SK-N-SH (cell line): ENCODE data around the gene SPDYE1.
"Not testable (repeated sequence)": the region's sequence is repeated elsewhere in the genome, so short reads cannot be mapped to it uniquely, and the experiment has no call there.

Source experiments
- CHD2 ChIP-seq: fragments of 150-350 bp; IDR thresholded peaks from 2 replicates; pipeline ENCODE4 v1.6.1; 2018; ENCODE audit warnings: low read length; ENCODE audit not compliant: partially characterized antibody
- EP300 ChIP-seq, 2 experiments: IDR thresholded peaks; 2 replicates each; pipeline versions ENCODE4 v1.4.0 to v1.6.1; 2012; ENCODE audit warnings: borderline replicate concordance in 1 of 2, low read depth in 1 of 2, low read length in 1 of 2
- FOSL2 ChIP-seq: IDR thresholded peaks from 2 replicates; pipeline ENCODE4 v1.4.0; 2012; ENCODE audit warnings: low read depth, mild to moderate bottlenecking, moderate library complexity, borderline replicate concordance
- JUND ChIP-seq: IDR thresholded peaks from 2 replicates; pipeline ENCODE4 v1.4.0; 2012
- MEF2A ChIP-seq: IDR thresholded peaks from 2 replicates; pipeline ENCODE4 v1.4.0; 2012; ENCODE audit warnings: low read depth, borderline replicate concordance
- NRF1 ChIP-seq: IDR thresholded peaks from 2 replicates; pipeline ENCODE4 v1.6.1; 2012; ENCODE audit warnings: low read depth, mild to moderate bottlenecking, low read length
- POLR2AphosphoS5 ChIP-seq: IDR thresholded peaks from 2 replicates; pipeline ENCODE4 v1.6.1; 2012; ENCODE audit warnings: low read depth, low read length
- REST ChIP-seq: IDR thresholded peaks from 2 replicates; pipeline ENCODE4 v1.6.1; 2012; ENCODE audit warnings: mild to moderate bottlenecking, low read depth, low read length, moderate library complexity
- TAF1 ChIP-seq: IDR thresholded peaks from 2 replicates; pipeline ENCODE4 v1.6.1; 2012; ENCODE audit warnings: low read depth, mild to moderate bottlenecking, low read length, moderate library complexity, borderline replicate concordance
- USF2 ChIP-seq: fragments of 150-350 bp; IDR thresholded peaks from 2 replicates; pipeline ENCODE4 v1.6.1; 2017; ENCODE audit warnings: antibody characterized with exemption, low read length, low read depth, borderline replicate concordance
- TF ChIP-seq, protein P1 (sequence below): fragments of 200-600 bp; sonication (generic); IDR thresholded peaks from 2 replicates; pipeline ENCODE4 v1.6.1; 2017; ENCODE audit warnings: antibody characterized with exemption, mild to moderate bottlenecking, moderate library complexity

DNA sequence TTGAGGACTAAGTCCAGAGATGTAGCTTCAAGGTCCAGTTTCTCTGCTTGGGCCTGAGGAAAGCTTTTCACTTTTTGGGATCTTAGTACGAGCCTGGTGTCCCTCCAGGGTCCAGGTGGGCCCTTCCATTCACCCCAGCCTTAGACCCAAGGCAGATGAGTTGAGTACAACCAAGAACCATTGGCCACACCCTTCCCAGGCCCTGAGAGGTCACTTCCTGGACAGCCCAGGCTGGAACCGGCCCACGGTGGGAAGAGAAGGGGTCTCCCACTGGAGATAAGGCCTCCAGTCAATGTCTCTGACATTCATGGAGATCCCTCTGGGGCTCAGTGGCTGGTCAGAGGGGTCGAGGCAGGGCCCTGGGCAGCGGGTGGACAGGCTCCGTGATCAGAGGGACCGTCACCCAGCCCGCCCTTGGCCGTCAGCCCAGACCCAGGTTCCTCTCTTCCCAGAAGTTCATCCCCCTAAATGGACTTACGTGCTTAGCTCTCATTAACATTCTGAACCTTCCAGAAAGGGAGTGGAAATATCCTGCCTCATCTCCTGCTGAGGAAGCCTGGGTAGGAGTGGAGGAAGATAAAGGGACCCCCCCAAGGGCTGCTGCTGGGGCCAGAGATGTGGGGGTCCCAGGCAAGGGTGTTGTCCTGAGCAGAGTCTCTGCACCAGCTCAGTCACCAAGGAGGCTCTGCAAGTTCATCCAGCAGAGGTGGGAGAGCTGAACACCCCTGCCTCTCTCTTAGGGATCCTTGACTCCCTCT is 22.8 kb upstream of the SPDYE1 start:
- TF ChIP-seq, protein P1, sequence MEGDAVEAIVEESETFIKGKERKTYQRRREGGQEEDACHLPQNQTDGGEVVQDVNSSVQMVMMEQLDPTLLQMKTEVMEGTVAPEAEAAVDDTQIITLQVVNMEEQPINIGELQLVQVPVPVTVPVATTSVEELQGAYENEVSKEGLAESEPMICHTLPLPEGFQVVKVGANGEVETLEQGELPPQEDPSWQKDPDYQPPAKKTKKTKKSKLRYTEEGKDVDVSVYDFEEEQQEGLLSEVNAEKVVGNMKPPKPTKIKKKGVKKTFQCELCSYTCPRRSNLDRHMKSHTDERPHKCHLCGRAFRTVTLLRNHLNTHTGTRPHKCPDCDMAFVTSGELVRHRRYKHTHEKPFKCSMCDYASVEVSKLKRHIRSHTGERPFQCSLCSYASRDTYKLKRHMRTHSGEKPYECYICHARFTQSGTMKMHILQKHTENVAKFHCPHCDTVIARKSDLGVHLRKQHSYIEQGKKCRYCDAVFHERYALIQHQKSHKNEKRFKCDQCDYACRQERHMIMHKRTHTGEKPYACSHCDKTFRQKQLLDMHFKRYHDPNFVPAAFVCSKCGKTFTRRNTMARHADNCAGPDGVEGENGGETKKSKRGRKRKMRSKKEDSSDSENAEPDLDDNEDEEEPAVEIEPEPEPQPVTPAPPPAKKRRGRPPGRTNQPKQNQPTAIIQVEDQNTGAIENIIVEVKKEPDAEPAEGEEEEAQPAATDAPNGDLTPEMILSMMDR: not testable (repeated sequence)
- not testable (repeated sequence) for TF ChIP-seq REST; POLR2AphosphoS5; CHD2; EP300 (IDR thresholded peaks at IDR 0.05; ENCODE audit: borderline replicate concordance in 1 of 2, low read depth in 1 of 2, low read length in 1 of 2); USF2; MEF2A; NRF1; JUND; FOSL2; TAF1
